ENCODE data around the gene RHBDL1.
"Not testable (repeated sequence)": the region's sequence is repeated elsewhere in the genome, so short reads cannot be mapped to it uniquely, and the experiment has no call there.

RHBDL1 gene

GRCh38 chr16:708019-708418 is 32.5 kb downstream of the RHBDL1 start:
- DNase-seq = no peak

GRCh38 chr16:708959-709358 is 33.5 kb downstream of the RHBDL1 start:
- DNase-seq = no peak

GRCh38 chr16:709566-710499 is 34.4 kb downstream of the RHBDL1 start:
- DNase-seq = peak; percentile 79

- no peak for DNase-seq
Measured at GRCh38 chr16:710500-711075, 35.1 kb downstream of the RHBDL1 start.

- no peak for DNase-seq
Measured at GRCh38 chr16:711084-711483, 35.6 kb downstream of the RHBDL1 start.

GRCh38 chr16:711548-712320 is 36.3 kb downstream of the RHBDL1 start:
- DNase-seq = peak; percentile 61

GRCh38 chr16:712740-713250 is 37.3 kb downstream of the RHBDL1 start:
- DNase-seq = not testable (repeated sequence)

- no peak for DNase-seq
Measured at GRCh38 chr16:714079-714478, 38.6 kb downstream of the RHBDL1 start.

GRCh38 chr16:714558-715476 is 39.3 kb downstream of the RHBDL1 start, which contains the start of gene METRN:
TSS of gene METRN (plus strand) at chr16:715118. CDS start at chr16:715290, 172 bp downstream.
- DNase-seq = no peak

GRCh38 chr16:715477-716199 is 40.2 kb downstream of the RHBDL1 start:
- DNase-seq = no peak

GRCh38 chr16:716200-716568 is 40.7 kb downstream of the RHBDL1 start:
- DNase-seq = no peak

- no peak for DNase-seq
Measured at GRCh38 chr16:716768-717325, 41.4 kb downstream of the RHBDL1 start.

GRCh38 chr16:717450-718245 is 42.2 kb downstream of the RHBDL1 start:
- no peak for DNase-seq

GRCh38 chr16:718389-718788 is 42.9 kb downstream of the RHBDL1 start:
- DNase-seq = no peak

- DNase-seq = no peak
Measured at GRCh38 chr16:718922-719321, 43.5 kb downstream of the RHBDL1 start.

- no peak for DNase-seq
Measured at GRCh38 chr16:719815-720446, 44.5 kb downstream of the RHBDL1 start.

- DNase-seq = no peak
Measured at GRCh38 chr16:720447-720989, 45.0 kb downstream of the RHBDL1 start.

GRCh38 chr16:720990-721764 is 45.7 kb downstream of the RHBDL1 start, which contains the start of gene ANTKMT:
TSS of gene ANTKMT (plus strand) at chr16:721146. CDS start at chr16:721275, 129 bp downstream.
- DNase-seq = peak; percentile 73
